OCI-LY7 (cell line): ENCODE data around the gene NFIA.

Source experiments
- EZH2phosphoT487 ChIP-seq: fragments of 200-600 bp; sonication (generic); IDR thresholded peaks from 2 replicates; pipeline ENCODE4 v1.6.1; 2018; ENCODE audit warnings: low read depth, borderline replicate concordance, mild to moderate bottlenecking, mixed run types, antibody characterized with exemption, low read length, moderate library complexity, mixed read lengths
- TF ChIP-seq, protein P1 (sequence below): fragments of 200-600 bp; sonication (generic); conservative IDR thresholded peaks from 2 replicates; pipeline ENCODE4 v1.5.1; 2014; ENCODE audit warnings: mild to moderate bottlenecking, antibody characterized with exemption, low read length, moderate library complexity, mixed read lengths

DNA sequence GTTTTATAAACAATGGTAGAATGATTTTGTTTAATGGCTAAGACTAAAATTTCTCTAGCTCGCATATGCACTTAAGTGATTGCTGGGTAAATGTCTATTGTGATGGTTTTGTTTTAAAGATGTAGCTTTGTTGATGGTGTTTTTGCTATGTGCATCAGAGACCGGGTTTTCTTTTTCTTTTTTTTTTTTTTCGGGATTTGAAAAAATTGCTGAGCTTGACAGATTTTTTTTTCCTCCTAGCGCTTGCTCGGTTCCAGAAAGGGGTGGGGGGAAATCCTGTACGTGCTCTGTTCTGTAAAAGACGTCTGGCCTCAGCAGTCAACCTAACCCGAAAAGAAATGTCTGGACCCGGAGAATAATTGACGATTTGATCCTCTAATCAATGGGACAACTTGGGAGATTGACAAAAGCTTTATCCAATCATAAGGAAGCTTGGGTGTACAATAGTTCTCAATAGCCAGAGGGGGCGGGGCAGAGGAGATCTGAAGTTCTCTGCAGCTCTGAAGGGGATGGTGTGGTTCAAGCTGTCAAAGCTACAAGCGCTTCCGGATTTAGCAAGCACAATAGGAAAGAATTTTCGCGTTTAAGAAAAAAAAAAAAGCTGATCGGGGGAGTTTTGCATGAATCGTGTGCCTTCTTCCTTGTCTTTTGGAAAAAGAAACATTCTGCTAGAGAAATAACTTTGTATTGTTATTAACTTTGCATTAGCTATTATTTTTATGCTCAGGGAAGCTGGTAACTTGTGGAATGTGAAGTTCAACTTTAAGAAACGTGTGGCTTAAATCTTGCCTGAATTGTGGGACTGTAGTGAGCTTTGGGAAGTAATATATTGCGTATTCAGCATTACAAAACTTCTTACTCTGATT lies 4.5 kb upstream of the NFIA start:
- TF ChIP-seq, protein P1, sequence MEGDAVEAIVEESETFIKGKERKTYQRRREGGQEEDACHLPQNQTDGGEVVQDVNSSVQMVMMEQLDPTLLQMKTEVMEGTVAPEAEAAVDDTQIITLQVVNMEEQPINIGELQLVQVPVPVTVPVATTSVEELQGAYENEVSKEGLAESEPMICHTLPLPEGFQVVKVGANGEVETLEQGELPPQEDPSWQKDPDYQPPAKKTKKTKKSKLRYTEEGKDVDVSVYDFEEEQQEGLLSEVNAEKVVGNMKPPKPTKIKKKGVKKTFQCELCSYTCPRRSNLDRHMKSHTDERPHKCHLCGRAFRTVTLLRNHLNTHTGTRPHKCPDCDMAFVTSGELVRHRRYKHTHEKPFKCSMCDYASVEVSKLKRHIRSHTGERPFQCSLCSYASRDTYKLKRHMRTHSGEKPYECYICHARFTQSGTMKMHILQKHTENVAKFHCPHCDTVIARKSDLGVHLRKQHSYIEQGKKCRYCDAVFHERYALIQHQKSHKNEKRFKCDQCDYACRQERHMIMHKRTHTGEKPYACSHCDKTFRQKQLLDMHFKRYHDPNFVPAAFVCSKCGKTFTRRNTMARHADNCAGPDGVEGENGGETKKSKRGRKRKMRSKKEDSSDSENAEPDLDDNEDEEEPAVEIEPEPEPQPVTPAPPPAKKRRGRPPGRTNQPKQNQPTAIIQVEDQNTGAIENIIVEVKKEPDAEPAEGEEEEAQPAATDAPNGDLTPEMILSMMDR: 0 out of 2 replicates have a peak, but pooled peaks have one; percentile 8
- no peak; the same call in 1 of the 2 replicates for TF ChIP-seq EZH2phosphoT487
